ENCODE measurements around the gene DPCD.

- TF ChIP-seq MAX (IDR thresholded peaks at IDR 0.05) (no peak), EP300 (IDR thresholded peaks at IDR 0.05; ENCODE audit: borderline replicate concordance in 1 of 2, low read depth in 2 of 2, low read length in 2 of 2) (no peak), YY1 (IDR thresholded peaks at IDR 0.05; ENCODE audit: low read depth, low read length) (no peak), CTCF (IDR thresholded peaks at IDR 0.05; ENCODE audit: control extremely low read depth in 1 of 3, insufficient read depth in 1 of 3, low read depth in 1 of 3, low read length in 3 of 3) (no peak), SAP30 (IDR thresholded peaks at IDR 0.05; ENCODE audit: insufficient read depth, insufficient replicate concordance, low read length) (no peak), POLR2AphosphoS5 (IDR thresholded peaks at IDR 0.05; ENCODE audit: low read depth, low read length) (no peak), SIN3A (conservative IDR thresholded peaks at IDR 0.05 in 1 of 2, IDR thresholded peaks at IDR 0.05 in 1 of 2; ENCODE audit: low read depth in 1 of 2, low read length in 2 of 2) (no peak), CREB1 (IDR thresholded peaks at IDR 0.05) (no peak), USF2 (IDR thresholded peaks at IDR 0.05; ENCODE audit: low read length) (no peak), CBX8 (IDR thresholded peaks at IDR 0.05; ENCODE audit: borderline replicate concordance, low read depth, low read length) (no peak), EZH2 (IDR thresholded peaks at IDR 0.05; ENCODE audit: low read depth, low read length, severe bottlenecking) (no peak), TAF7 (optimal IDR thresholded peaks at IDR 0.05; ENCODE audit: borderline replicate concordance, low read depth, low read length) (no peak)
- TF ChIP-seq, protein P1, sequence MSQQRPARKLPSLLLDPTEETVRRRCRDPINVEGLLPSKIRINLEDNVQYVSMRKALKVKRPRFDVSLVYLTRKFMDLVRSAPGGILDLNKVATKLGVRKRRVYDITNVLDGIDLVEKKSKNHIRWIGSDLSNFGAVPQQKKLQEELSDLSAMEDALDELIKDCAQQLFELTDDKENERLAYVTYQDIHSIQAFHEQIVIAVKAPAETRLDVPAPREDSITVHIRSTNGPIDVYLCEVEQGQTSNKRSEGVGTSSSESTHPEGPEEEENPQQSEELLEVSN (IDR thresholded peaks at IDR 0.05), result no peak
Measured at GRCh38 chr10:101557541-101557940, 30.6 kb upstream of the DPCD start.

Data from H1 (cell line).